ENCODE measurements around the gene CMTM7.

CMTM7 gene

DNA sequence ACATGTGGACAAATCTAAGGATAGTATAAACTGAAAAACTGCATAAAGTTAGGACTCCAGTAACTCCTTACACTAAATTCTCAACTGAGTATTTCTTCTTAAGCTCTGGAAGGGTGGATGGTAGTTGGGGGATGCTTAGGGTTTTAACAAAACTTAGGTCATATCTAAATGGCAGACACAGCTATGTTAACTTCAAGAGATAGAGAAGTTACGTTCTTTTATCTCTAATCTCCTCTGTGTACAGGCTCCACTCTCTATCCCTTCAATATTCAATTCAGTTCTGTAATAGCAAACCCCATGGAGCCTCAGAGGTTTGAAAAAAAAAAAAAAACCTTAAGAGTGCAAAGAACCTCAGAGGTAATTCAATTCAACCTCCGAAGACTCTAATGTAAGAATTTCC, 107.9 kb downstream of the CMTM7 start:
- DNase-seq (ENCODE audit: insufficient read length, low spot score) (no peak), FAIRE-seq (no peak)
- no peak for TF ChIP-seq POLR2A (IDR thresholded peaks at IDR 0.05; ENCODE audit: low read depth, low read length)

DNA sequence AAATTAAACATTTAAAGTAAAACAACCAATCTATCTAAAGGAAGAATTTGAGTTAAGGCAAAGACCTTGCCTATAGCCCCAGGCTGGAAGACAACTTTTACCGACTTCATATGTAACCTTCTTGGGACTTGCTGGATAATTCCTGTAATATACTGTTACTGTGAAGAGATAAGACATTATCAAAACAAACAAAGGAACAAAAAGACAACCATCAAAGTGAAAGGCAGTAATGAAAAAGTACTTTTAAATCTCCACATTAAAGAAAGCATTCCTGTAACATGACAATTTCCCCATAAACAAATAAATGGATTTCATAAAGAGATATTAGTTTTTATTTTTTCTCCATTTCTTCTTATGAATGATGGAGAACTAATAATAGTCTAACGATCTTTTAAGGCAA, 108.6 kb downstream of the CMTM7 start:
- FAIRE-seq (no peak), DNase-seq (ENCODE audit: insufficient read length, low spot score) (no peak)
- TF ChIP-seq POLR2A (IDR thresholded peaks at IDR 0.05; ENCODE audit: low read depth, low read length) = no peak

DNA sequence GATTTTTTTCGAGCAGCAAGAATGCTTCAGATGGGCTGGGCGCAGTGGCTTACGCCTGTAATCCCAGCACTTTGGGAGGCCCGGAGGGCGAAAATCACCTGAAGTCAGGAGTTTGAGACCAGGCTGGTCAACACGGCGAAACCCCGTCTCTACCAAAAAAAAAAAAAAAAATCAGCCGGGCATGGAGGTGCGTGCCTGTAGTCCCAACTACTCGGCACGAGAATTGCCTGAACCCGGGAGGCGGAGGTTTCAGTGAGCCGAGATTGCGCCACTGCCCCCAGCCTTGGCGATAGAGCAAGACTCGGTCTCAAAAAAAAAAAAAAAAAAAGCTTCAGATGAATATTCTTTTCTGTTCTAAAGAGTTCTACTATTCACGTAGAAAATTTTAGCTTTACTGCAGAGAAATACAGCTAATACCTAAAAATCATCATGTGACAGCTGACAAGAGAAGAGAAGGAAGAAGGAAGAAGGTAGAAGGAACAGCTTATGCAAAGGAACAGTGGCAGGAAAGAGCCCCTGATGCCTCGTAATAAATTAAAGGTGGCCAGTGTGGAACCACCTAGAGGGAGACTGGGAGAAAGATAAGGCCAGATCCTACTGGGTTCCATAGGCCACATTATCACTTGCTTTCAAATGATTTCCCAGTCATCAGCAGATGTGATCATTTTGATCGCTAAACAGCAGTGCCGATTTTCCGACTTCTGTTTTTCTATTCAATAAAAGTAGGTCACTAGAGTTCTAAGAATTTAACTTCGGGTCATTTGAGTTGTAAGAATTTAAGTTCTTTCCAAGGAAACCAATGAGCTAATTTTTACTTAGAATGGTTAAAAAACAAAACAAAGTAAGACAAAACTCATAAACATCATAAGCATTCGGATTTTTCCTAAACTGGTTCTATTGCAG, 109.5 kb downstream of the CMTM7 start:
- no peak for DNase-seq (ENCODE audit: insufficient read length, low spot score)
- no peak for TF ChIP-seq POLR2A (IDR thresholded peaks at IDR 0.05; ENCODE audit: low read depth, low read length)

GRCh38 chr3:32501783-32502117, 110.1 kb downstream of the CMTM7 start:
- FAIRE-seq = no peak
- TF ChIP-seq POLR2A (IDR thresholded peaks at IDR 0.05; ENCODE audit: low read depth, low read length) = no peak

More for the DNA sequence above, 109.5 kb downstream of the CMTM7 start:
- peak; percentile 57 for FAIRE-seq

GRCh38 chr3:32502118-32502945, 110.7 kb downstream of the CMTM7 start, which contains the start of gene CMTM6:
Gene CMTM6 (minus strand): TSS chr3:32502852. CDS start chr3:32502745, 107 bp downstream.
- TF ChIP-seq POLR2A (IDR thresholded peaks at IDR 0.05; ENCODE audit: low read depth, low read length) = peak; percentile 71
- DNase-seq (ENCODE audit: insufficient read length, low spot score) (peak; percentile 86), FAIRE-seq (peak; percentile 61)

More at GRCh38 chr3:32501783-32502117, 110.1 kb downstream of the CMTM7 start:
- DNase-seq (ENCODE audit: insufficient read length, low spot score) = no peak

GRCh38 chr3:32502946-32503286, 111.3 kb downstream of the CMTM7 start:
- TF ChIP-seq POLR2A (IDR thresholded peaks at IDR 0.05; ENCODE audit: low read depth, low read length) = no peak
- DNase-seq (ENCODE audit: insufficient read length, low spot score) = no peak
- no peak for FAIRE-seq

All from H54 (cell line).